Muscle of leg (tissue), 11 donors: ENCODE results near the gene ENDOU. TPM values are rescaled to one million over a fixed set of nuclear protein-coding genes. Genes with fewer than 3 reads are reported as not detected.

ENCODE experiments used
- DNase-seq: peaks from one replicate; pipeline ENCODE4 v3.0.0; 2013
- H3K27ac ChIP-seq: one replicate; pipeline ENCODE4 v1.5.1; 2013; ENCODE audit warnings: mild to moderate bottlenecking, low read length, control low read depth
- H3K27me3 ChIP-seq: one replicate; pipeline ENCODE4 v1.6.1; 2013; ENCODE audit warnings: low read length; ENCODE audit not compliant: control insufficient read depth, insufficient read depth
- H3K36me3 ChIP-seq: one replicate; pipeline ENCODE4 v1.6.1; 2013; ENCODE audit warnings: low read length; ENCODE audit not compliant: control insufficient read depth, insufficient read depth
- H3K4me1 ChIP-seq: one replicate; pipeline ENCODE4 v1.6.1; 2013; ENCODE audit warnings: low read length; ENCODE audit not compliant: control insufficient read depth, insufficient read depth
- H3K4me3 ChIP-seq: one replicate; pipeline ENCODE4 v1.5.1; 2013; ENCODE audit warnings: low read length, control low read depth
- H3K9me3 ChIP-seq: replicated peaks from 2 replicates; pipeline ENCODE4 v1.6.1; 2013; ENCODE audit warnings: low read depth, low read length; ENCODE audit not compliant: control insufficient read depth
- WGBS: methylation state at CpG from one replicate; pipeline ENCODE4 v1.1.5; 2013; ENCODE audit warnings: missing lambda C conversion rate; ENCODE audit not compliant: insufficient coverage; 5-methylcytosine and 5-hydroxymethylcytosine counted together
- polyA plus RNA-seq, 8 donors: library from polyadenylated mRNA; unstranded; fragments of 120-200 nt; gene quantifications; one replicate each; pipeline versions ENCODE4 v1.2.1 to v1.2.3, GENCODE V29; 2013; ENCODE audit warnings: inconsistent platforms in 1 of 8, low replicate concordance in 1 of 8; ENCODE audit not compliant: insufficient read length in 8 of 8, insufficient read depth in 1 of 8
- total RNA-seq: library from RNA; stranded (reverse); fragments of 120-200 nt; gene quantifications from one replicate; pipeline ENCODE4 v1.2.4, GENCODE V29; 2013

Gene ENDOU
- total and polyA plus RNA-seq, 9 donors: 0.16 to 0.41 (median 0.26) TPM

GRCh38 chr12:47769234-47770085 is 44.2 kb upstream of the ENDOU start:
- no peaks in the 10 kb centered on the region for H3K9me3 ChIP-seq
- H3K36me3 ChIP-seq: no peaks in the 10 kb centered on the region
- peaks cover 5% of the 10 kb centered on the region for H3K27me3 ChIP-seq
- H3K27ac ChIP-seq: no peak overlapping the region
- 100% methylated on average over 1 of the region's 4 CpGs for WGBS
- DNase-seq: no peak
- H3K4me1 ChIP-seq: peaks cover 15% of the 10 kb centered on the region
- H3K4me3 ChIP-seq: no peak overlapping the region

GRCh38 chr12:47768323-47768811 is 43.1 kb upstream of the ENDOU start:
- Histone ChIP-seq H3K4me3 (no peak overlapping the region), H3K4me1 (peaks cover 10% of the 10 kb centered on the region), H3K27me3 (peaks cover 5% of the 10 kb centered on the region), H3K9me3 (no peaks in the 10 kb centered on the region), H3K27ac (no peak overlapping the region), H3K36me3 (no peaks in the 10 kb centered on the region)
- no peak for DNase-seq
- WGBS: 34% methylated on average over 2 of the region's 2 CpGs

GRCh38 chr12:47767216-47767724 is 42.0 kb upstream of the ENDOU start:
- 71% methylated on average over 3 of the region's 4 CpGs for WGBS
- peaks cover 3% of the 10 kb centered on the region for H3K27me3 ChIP-seq
- peaks cover 7% of the 10 kb centered on the region for H3K4me1 ChIP-seq
- DNase-seq: no peak
- H3K9me3 ChIP-seq: no peaks in the 10 kb centered on the region
- H3K36me3 ChIP-seq: no peaks in the 10 kb centered on the region
- H3K27ac ChIP-seq: no peak overlapping the region
- no peak overlapping the region for H3K4me3 ChIP-seq

- no peaks in the 10 kb centered on the region for H3K9me3 ChIP-seq
- H3K4me1 ChIP-seq: peaks cover 4% of the 10 kb centered on the region
- WGBS: 50% methylated on average over 1 of the region's 5 CpGs
- no peaks in the 10 kb centered on the region for H3K27me3 ChIP-seq
- H3K36me3 ChIP-seq: no peaks in the 10 kb centered on the region
- H3K27ac ChIP-seq: no peak overlapping the region
- no peak overlapping the region for H3K4me3 ChIP-seq
- no peak for DNase-seq
These were observed 41.4 kb upstream of the ENDOU start for GRCh38 chr12:47766502-47767215.

- H3K27ac ChIP-seq: no peak overlapping the region
- no peaks in the 10 kb centered on the region for H3K9me3 ChIP-seq
- H3K36me3 ChIP-seq: no peaks in the 10 kb centered on the region
- peaks cover 16% of the 10 kb centered on the region for H3K4me1 ChIP-seq
- WGBS: 64% methylated on average over 5 of the region's 8 CpGs
- no peak overlapping the region for H3K4me3 ChIP-seq
- no peak for DNase-seq
- no peaks in the 10 kb centered on the region for H3K27me3 ChIP-seq
These were observed 38.4 kb upstream of the ENDOU start for GRCh38 chr12:47763481-47764346.

DNA sequence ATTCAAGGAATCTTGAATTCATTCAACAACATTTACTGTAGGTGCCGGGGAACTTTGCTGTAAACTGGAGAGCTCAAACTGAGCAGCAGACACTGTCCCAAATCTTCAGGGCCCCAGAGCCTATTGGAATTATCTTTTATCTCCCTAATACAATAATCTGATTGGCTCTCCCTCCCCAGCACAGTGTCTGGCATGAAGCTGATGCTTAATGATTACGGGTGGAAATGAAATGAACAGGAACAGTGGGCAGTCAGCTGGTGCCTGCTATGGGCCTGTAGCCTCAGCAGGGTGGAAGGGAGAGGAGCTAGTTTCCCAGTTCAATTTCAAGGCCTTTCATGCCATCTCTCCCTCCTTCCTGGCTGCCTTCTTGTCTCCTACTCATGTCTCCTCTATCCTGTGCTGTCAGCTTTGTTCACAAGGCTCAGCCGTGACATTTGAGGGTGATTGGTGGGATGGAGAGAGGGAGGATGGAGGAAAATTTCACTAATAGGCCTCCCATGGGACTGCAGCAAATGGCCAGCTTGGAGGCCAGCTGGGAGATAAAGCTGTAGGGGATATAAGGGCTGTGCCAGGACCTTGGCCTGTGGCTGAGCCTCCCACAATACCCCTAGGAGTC is 37.7 kb upstream of the ENDOU start:
- no peak for DNase-seq
- H3K4me1 ChIP-seq: peaks cover 23% of the 10 kb centered on the region
- WGBS: 83% methylated on average over 1 of the region's 3 CpGs
- no peaks in the 10 kb centered on the region for H3K36me3 ChIP-seq
- H3K4me3 ChIP-seq: no peak overlapping the region
- H3K27ac ChIP-seq: no peak overlapping the region
- no peaks in the 10 kb centered on the region for H3K9me3 ChIP-seq
- no peaks in the 10 kb centered on the region for H3K27me3 ChIP-seq

GRCh38 chr12:47758834-47759690 is 33.8 kb upstream of the ENDOU start, which contains the start of gene RAPGEF3:
Gene RAPGEF3, minus strand, starts transcription at chr12:47758880. Its CDS starts 324 bp downstream, at chr12:47758556.
- WGBS: 1% methylated on average over 44 of the region's 57 CpGs
- H3K4me1 ChIP-seq: peaks cover 45% of the 10 kb centered on the region
- no peaks in the 10 kb centered on the region for H3K27me3 ChIP-seq
- H3K27ac ChIP-seq: peak within 1 kb of the TSS; percentile 72
- peak; percentile 90 for DNase-seq
- no peaks in the 10 kb centered on the region for H3K9me3 ChIP-seq
- no peaks in the 10 kb centered on the region for H3K36me3 ChIP-seq
- peak within 1 kb of the TSS; percentile 63 for H3K4me3 ChIP-seq

GRCh38 chr12:47758584-47758833 is 33.2 kb upstream of the ENDOU start:
- DNase-seq: no peak
- Histone ChIP-seq H3K27ac (peak overlapping the region; percentile 5), H3K4me1 (peaks cover 50% of the 10 kb centered on the region), H3K4me3 (peak overlapping the region; percentile 63), H3K36me3 (no peaks in the 10 kb centered on the region), H3K27me3 (no peaks in the 10 kb centered on the region), H3K9me3 (no peaks in the 10 kb centered on the region)
- 1% methylated on average over 10 of the region's 10 CpGs for WGBS
